ENCODE measurements around the gene PTGR3.

Gene PTGR3

DNA sequence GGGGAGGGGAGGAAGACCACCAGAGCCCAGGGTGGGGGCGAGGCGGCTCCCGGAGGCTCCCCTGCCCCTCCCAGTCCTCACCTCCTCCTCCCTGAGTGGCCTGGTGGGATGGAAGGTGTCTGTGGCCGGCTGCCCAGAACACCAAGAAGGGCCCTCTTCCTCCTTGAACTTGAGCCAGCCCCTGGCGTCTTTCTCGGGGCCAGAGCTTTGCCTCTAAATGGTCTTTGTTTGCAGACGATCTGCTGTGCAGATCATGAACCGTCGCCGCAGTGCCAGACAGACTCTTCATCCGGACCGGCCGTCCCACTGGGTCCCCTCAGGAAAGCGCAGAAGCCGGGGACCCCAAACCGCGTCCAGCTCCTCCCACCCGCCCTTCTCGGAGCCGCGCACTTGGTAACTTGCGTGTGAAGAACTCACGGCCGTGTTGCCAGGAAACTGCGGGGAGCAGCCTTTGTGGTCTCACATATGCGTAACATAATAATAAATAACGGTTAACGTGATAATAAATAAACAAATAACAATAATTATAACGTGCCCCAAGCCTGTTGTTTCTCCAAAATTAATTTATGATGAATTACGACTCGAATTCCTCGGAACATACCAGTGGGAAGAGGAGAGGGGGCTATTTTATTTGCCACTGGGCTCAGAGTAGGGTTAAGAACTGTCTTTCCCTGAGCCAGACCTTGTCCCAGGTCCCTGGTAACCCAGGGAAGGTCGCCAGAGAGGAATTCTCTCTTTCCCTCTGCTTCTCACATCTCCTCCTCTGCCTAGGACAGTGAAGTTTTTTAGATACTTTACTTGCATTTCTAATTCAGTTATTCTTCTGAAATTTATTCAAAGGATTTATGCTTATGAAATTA, 41.0 kb downstream of the PTGR3 start:
- DNase-seq = no peak

DNA sequence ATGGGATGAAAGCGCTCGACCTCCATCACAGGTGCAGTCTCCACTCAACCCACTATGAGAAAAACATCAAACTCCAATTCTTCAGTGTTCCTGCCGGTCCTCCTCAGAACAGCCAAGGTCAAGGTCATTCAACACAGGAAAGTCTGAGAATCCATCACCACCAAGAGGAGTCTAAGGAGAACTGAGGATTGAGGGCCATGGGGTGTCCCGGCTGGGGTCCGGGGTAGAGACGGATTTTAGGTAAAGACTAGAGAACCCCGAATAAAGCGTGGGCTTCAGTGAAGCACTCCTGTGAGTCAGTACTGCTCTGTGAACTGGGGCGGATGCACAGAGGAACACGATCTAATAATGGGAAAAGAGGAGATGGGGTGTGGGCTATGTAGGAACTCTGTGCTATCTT, 41.8 kb downstream of the PTGR3 start:
- no peak for DNase-seq

DNA sequence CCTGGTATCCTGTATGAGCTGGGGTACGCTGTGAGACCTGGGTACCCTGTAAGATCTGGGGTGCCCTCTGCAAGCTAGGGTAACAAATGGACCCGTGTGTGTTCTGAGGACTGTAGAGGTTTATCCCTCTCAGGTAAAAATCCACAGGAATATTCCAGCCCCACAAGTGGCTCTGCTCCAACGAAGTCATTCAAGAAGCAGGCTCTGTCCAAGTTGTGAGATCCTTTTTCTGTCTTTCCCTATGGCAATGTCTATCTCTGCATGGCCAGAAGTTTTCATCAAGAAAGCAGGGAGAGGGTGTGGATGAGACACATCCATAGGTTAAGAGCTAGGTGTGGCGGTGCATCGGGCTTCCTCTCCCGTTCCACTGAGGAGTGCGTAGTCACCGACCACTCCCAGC, 43.0 kb downstream of the PTGR3 start:
- no peak for DNase-seq

DNA sequence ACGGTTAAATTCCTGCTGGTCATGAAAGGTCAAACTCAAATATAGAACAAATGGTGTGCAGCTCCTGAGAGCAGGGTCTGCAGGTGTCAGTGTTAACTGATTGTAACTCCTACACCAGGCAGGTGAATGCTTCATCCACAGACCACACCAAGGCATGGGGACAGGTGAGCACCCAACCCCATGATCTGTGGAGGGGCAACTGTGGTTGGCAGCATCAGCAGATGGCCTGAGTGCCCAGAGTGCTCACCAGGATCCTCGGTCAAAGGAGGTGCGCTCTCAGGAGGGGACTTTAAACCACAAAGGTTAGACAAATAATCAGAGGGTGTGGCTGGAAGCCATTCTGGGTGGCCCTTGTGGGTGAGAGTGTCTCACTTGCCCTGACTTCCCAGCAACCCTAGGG, 44.5 kb downstream of the PTGR3 start:
- DNase-seq = no peak

DNA sequence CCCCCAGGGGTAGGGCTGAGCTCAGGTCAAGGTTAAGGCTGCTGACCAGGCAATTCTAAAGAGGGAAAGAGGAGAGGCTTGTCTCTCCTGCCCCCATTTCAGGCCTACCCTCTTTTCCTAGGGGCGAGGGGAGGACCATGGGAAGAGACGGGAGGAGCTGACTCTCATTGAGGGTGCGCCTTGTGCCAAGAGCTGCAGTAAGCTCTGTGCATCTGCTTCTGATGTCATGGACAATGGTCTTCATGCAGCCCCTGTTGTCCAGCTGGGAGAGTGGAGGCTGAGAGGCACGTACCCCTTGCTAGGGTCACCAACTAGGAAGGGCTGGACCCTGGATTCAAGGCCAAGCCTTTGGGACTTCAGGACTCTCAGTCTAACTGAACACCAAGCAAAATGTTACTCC, 45.2 kb downstream of the PTGR3 start:
- no peak for DNase-seq

DNA sequence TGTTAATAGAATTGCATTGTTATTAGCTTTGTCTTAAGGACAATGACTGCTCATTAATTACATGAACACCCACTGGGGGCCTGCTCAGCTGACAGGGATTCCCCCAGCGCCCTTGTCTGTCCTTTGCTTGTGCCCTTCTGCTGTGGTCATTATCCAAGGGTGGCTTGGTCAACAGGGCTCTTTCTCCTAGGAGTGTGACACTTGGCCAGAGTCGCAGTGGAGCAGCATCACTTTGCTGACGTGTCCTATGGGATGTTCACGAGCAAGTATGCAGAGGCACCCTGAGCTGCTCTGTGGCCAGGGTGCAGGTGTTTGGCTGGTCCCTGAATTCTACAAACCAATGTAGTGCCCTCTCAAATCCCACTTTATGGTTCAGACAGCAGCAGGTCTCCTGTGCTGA, 46.0 kb downstream of the PTGR3 start:
- no peak for DNase-seq

DNA sequence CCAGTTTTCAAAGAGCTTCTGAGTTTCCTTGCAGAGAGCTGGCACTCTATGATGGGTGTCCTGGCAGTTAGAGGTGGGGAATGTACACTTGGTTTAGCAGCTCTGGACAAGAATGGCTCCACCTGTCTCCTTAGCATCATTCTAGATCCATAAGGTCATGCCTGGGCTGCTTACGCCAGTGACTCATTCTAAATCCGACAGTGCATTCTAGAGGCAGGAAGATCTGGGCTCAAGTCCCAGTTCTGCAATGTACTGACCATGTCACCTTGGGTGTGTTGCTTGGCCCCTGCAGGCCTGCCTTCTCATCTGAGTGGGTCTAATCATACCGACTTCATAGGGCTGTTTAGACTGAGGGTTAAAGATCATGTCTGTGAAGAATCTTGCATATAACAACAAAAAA, 46.5 kb downstream of the PTGR3 start:
- peak; percentile 36 for DNase-seq

DNA sequence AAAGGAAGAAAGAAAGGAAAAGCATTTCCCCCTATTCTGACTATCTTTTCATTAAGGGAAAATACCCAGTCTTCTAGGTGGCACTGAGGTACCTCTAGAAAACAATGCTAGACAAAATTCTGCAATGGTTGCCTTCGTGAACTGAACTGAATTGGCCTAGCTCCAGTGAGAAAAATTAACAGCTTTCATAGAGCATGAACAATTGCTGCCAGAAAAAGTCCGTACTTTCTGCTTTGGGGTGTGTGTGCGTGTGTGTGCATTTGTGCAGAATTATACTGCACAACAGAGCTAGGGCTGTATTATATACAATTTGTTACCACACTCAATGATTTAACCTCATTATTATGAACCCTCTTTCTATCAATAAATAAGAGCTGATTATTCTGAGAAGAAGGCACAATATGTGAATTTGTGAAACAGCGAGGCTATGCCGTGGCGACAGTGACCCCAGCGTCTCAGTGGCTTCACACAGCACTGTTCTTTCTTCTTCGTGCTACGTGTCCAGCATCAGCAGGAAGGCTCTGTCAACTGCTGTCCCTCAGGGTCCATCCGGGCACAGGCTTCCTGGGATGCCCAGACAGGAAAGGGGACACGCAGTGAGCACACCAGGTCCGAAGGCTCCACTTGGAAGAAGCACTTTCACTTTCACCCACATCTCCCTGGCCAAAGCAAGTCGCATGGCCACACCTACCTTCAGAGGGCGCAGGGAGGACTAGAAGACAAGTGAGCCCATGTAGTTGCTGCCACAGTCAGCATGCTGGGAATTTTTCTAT, 47.5 kb downstream of the PTGR3 start:
- DNase-seq = peak; percentile 23

DNA sequence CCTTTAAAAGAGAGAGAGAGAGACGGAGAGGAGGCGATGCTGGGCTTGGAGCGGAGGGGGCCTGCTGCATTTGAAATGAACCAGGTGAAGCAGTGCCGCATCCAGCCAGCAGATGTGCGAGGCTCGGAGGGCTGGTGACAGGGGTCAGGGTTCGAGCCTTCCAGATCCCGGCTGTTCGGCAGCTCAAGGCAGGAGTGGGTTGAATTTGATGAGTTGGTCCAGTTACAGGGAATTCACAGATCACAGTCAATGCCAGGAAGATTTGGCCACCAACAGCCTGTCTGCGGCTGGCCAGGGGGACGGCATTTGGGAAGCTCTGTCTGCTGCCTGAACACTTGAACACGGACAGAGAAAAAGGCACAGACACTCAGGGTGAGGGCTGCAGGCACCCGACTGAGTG, 48.6 kb downstream of the PTGR3 start:
- DNase-seq = no peak

DNA sequence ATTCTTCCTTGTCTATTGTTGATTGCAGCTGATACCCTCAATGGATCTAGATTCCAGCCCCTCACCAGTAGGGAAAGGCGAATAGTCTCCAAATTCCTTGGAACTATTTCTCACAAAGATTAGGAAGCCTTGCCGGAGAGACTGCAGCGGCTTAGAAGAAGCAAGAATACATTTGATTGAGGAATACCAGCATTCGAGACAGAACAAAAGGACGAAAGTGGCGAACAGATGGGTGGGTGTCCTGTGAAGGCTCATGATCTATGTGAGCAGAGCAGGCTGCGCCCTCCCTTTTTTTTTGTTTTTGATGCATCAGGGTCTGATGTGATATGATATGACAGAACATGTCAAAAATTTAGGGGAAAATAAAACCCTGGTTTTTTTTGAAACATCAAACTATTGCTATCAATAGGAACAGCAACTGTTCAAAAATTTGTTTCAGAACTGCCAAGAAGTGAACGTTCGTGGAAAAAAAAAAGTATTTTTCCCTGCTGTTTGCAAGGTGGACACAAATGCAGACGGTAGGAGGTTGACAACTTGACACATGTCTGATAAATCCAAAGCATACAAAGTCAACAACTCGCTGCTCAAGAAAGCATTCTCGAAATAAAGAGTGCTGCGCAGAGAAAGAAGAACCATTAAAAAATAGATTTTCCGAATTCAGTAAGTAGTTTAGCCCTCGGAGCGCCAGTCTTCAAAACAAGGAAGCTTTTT, 49.1 kb downstream of the PTGR3 start:
- no peak for DNase-seq

DNA sequence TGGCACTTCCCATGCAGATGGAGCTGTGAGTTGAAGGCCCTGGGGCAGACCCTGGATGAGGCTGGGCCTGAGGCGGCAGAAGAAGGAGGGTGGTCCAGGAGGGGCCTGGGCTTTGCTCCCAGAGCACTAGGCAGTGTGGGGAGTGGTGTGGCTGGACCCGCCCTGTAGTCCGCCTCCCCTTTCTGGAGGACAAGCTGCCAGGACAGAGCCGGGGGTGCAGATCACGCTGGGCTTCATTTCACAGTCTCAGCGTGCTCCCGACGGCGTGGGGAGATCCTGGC, 49.8 kb downstream of the PTGR3 start:
- no peak for DNase-seq
